Measurements from ENCODE around the gene ADPRM. TPM values are rescaled to one million over a fixed set of nuclear protein-coding genes. Genes with fewer than 3 reads are reported as not detected.

ADPRM gene
- total RNA-seq, 1 donor from 2014 or later: 14.1 TPM

DNA sequence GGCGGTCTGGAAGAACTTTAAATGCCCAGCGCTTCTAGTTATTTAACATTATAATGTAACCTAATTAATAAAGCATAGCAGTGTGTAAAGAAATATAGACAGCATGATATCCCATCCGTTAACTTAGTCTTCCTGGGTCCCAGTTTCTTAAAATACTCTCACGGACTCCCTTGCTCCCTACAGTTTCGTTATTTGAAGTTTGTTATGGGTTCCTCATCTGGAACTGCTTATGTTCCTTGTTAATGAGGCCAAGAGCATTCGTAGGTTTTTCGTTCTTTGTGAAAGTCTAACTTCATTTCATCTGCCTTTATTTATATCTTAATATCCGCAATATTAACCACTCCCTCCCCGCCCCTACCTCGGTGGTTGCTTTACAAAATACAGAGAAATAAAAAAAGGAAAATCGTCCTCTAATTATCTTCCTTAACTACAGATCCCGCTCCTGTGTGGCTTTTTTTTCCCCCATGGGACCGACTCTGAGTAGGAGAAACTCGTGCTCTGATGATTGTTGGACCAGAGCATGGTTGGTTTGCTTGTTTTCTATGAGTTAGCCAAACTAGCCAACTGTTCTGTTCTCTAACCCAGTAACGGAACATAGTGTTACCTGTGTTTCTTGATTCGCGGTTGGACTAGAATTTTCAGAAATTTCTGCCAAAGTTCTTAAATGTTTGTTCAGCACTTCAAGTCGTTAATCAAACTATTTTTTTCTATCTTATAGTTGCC is 863 bp downstream of the ADPRM start:
- DNase-seq: no peak
- Mint-ChIP-seq H3K4me1 (peaks cover 55% of the 10 kb centered on the region), H3K4me3 (peak overlapping the region; percentile 92), H3K9me3 (no peaks in the 10 kb centered on the region), H3K36me3 (ENCODE audit: low read depth) (peaks cover 29% of the 10 kb centered on the region), H3K27me3 (no peaks in the 10 kb centered on the region), H3K27ac (peak overlapping the region; percentile 92)
- POLR2A ChIA-PET: interaction anchor here (0.6 kb wide), 1 partner anchor 21 kb away, joined by 3 read pairs; no protein-coding TSS in a partner anchor
- no peak for ATAC-seq (ENCODE audit: low read depth)
- TF ChIP-seq, protein P1, sequence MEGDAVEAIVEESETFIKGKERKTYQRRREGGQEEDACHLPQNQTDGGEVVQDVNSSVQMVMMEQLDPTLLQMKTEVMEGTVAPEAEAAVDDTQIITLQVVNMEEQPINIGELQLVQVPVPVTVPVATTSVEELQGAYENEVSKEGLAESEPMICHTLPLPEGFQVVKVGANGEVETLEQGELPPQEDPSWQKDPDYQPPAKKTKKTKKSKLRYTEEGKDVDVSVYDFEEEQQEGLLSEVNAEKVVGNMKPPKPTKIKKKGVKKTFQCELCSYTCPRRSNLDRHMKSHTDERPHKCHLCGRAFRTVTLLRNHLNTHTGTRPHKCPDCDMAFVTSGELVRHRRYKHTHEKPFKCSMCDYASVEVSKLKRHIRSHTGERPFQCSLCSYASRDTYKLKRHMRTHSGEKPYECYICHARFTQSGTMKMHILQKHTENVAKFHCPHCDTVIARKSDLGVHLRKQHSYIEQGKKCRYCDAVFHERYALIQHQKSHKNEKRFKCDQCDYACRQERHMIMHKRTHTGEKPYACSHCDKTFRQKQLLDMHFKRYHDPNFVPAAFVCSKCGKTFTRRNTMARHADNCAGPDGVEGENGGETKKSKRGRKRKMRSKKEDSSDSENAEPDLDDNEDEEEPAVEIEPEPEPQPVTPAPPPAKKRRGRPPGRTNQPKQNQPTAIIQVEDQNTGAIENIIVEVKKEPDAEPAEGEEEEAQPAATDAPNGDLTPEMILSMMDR (IDR thresholded peaks at IDR 0.05): no peak
- intact Hi-C loops (cut with micrococcal nuclease): loop anchor here (5.0 kb wide), 1 partner anchor 66 kb away; no protein-coding TSS in a partner anchor
- CTCF ChIA-PET: no interaction called here

DNA sequence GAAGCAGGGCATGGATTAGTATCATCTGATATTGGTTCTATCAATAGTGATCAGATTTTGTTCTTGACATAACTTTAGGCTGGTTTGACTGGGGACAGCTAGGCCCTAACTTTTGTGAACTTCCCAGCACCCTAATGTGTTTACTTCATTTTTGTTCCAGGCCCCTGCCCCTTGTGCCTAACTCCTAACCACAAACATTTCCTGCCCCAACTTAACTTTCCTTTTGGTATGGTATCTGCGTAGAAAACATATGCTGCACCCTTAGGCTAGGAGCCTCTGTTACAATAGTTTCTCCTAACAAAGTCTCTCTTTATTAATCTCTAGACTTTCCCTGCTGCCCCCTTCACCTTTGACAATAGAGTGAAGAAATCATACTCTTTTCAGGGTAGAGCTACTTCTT is 2.5 kb downstream of the ADPRM start:
- no peak for DNase-seq
- TF ChIP-seq, protein P1 (IDR thresholded peaks at IDR 0.05): no peak
- Mint-ChIP-seq H3K36me3 (ENCODE audit: low read depth) (peaks cover 25% of the 10 kb centered on the region), H3K4me3 (peak overlapping the region; percentile 16), H3K27ac (peak overlapping the region; percentile 55), H3K27me3 (no peaks in the 10 kb centered on the region), H3K9me3 (no peaks in the 10 kb centered on the region), H3K4me1 (peaks cover 60% of the 10 kb centered on the region)
- ChIA-PET CTCF (no interaction called here), POLR2A (no interaction called here)
- intact Hi-C loops (cut with micrococcal nuclease): loop anchor here (5.0 kb wide), 1 partner anchor 68 kb away; no protein-coding TSS in a partner anchor
- no peak for ATAC-seq (ENCODE audit: low read depth)

DNA sequence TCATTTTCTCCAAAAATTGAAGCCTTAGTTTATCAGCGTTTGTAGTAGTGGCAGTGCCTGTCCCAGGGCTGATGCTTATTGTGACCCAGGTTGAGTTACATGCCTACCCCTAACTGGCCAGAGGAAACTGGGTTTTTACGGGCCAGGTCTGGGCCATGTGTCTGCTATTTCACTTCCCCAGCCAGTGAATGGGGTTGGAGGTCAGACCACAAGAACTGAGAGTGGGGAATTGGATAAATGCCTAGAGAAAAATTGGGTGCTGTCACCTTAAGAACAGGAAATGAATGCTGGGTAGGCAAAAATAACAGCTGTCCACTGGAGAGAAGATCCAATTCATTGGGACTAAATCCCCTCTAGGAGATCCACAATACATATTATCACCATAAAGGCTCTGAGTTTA is 5.2 kb downstream of the ADPRM start:
- Mint-ChIP-seq H3K4me1 (peaks cover 49% of the 10 kb centered on the region), H3K27ac (peak overlapping the region; percentile 50), H3K36me3 (ENCODE audit: low read depth) (peaks cover 38% of the 10 kb centered on the region), H3K27me3 (no peaks in the 10 kb centered on the region), H3K4me3 (no peak overlapping the region), H3K9me3 (no peaks in the 10 kb centered on the region)
- TF ChIP-seq, protein P1 (IDR thresholded peaks at IDR 0.05): no peak
- no peak for DNase-seq
- CTCF ChIA-PET: no interaction called here
- intact Hi-C loops (cut with micrococcal nuclease): no loop called here
- POLR2A ChIA-PET: interaction anchor here (0.6 kb wide), 1 partner anchor 1126 kb away, joined by 3 read pairs; the partner anchor contains the start of gene CFAP52
- no peak for ATAC-seq (ENCODE audit: low read depth)

DNA sequence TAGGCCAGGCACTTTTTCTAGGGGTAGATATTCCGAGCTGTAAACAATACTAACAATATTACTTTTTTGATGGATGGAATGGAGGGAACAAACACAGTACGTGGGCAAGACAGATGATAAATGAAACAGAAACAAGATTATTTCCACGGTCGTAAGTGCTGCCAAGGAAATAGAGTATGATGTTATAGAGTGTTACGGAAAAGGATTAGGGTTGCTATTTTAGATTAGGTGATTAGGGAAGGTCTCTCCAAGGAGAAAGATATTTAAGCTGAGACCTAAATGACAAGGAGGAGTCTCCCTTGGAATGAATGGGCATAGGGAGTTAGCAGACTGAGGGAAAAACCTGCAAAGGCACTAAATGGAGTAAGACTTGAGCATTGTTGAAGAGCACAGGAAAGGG is 8.3 kb downstream of the ADPRM start:
- Mint-ChIP-seq H3K27me3 (no peaks in the 10 kb centered on the region), H3K36me3 (ENCODE audit: low read depth) (peaks cover 59% of the 10 kb centered on the region), H3K9me3 (no peaks in the 10 kb centered on the region), H3K4me3 (no peak overlapping the region), H3K4me1 (peaks cover 23% of the 10 kb centered on the region), H3K27ac (no peak overlapping the region)
- POLR2A ChIA-PET: no interaction called here
- CTCF ChIA-PET: no interaction called here
- DNase-seq: no peak
- ATAC-seq (ENCODE audit: low read depth): no peak
- TF ChIP-seq, protein P1 (IDR thresholded peaks at IDR 0.05): no peak
- intact Hi-C loops (cut with micrococcal nuclease): no loop called here

DNA sequence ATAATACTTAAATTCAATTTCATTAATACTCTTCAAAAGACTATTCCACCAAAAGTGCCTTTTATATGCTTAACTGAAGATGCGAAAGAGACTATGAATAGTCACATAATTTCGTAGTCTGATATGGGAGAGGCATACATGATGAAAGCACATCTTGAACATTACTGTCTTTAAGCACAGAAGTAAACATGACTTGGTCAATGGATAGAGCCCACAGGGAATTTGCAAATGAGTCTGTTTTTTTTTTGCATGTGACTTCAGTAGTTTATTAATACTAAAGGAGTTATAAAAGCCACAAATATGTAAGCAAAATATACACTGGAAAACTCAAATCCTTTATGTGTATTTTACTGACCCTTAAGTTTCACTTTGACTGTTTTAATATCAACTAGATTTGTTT is 15.9 kb downstream of the ADPRM start:
- Mint-ChIP-seq H3K36me3 (ENCODE audit: low read depth) (peaks cover 58% of the 10 kb centered on the region), H3K4me3 (no peak overlapping the region), H3K9me3 (no peaks in the 10 kb centered on the region), H3K27me3 (no peaks in the 10 kb centered on the region), H3K27ac (no peak overlapping the region), H3K4me1 (no peaks in the 10 kb centered on the region)
- ChIA-PET POLR2A (no interaction called here), CTCF (no interaction called here)
- TF ChIP-seq, protein P1 (IDR thresholded peaks at IDR 0.05): no peak
- intact Hi-C loops (cut with micrococcal nuclease): no loop called here
- DNase-seq (no peak), ATAC-seq (ENCODE audit: low read depth) (no peak)

Data from activated B cell treated with CpG ODN at 0.5 μM for 24 hours (primary cell).